OCI-LY3 (cell line): ENCODE measurements around the gene PMIS2.

Experiments used
- CTCF ChIP-seq: fragments of 200-600, 300-600 bp; sonication (generic); IDR thresholded peaks from 2 replicates; pipeline ENCODE4 v1.5.1; 2014; ENCODE audit warnings: antibody characterized with exemption, low read length, low read depth
- EZH2phosphoT487 ChIP-seq: fragments of 200-600 bp; shearing (Covaris generic); IDR thresholded peaks from 2 replicates; pipeline ENCODE4 v1.6.1; 2018; ENCODE audit warnings: antibody characterized with exemption, mixed run types, low read depth

GRCh38 chr19:35620001-35620400, 34.0 kb downstream of the PMIS2 start:
- TF ChIP-seq CTCF (no peak), EZH2phosphoT487 (no peak)
